ENCODE data around the gene IFNGR2. TPM values are rescaled to one million over a fixed set of nuclear protein-coding genes. Genes with fewer than 3 reads are reported as not detected.
"Not testable (repeated sequence)": the region's sequence is repeated elsewhere in the genome, so short reads cannot be mapped to it uniquely, and the experiment has no call there.

IFNGR2 gene
- total RNA-seq: 10 to 100 TPM; 16.4 to 18.9 TPM

- Mint-ChIP-seq H3K4me3 (peak within 1 kb of the TSS; percentile 86), H3K27ac (peak within 1 kb of the TSS; percentile 89), H3K4me1 (peaks cover 36% of the 10 kb centered on the region), H3K36me3 (ENCODE audit: low read depth) (peaks cover 8% of the 10 kb centered on the region), H3K27me3 (peaks cover 7% of the 10 kb centered on the region), H3K9me3 (ENCODE audit: low read depth) (no peaks in the 10 kb centered on the region)
- ChIA-PET CTCF (interaction anchor here (1.3 kb wide), 1 partner anchor 25 kb away, joined by 4 read pairs; no protein-coding TSS in a partner anchor), POLR2A (no interaction called here)
- ATAC-seq (peak; percentile 33), DNase-seq (peak; percentile 56)
- intact Hi-C loops (cut with DNase I, micrococcal nuclease): loop anchor here in 1 of 2 experiments (1.0 to 2.0 kb wide), 2 partner anchors 20 to 23 kb away; no protein-coding TSS in a partner anchor
These were observed at the start of gene IFNGR2 for GRCh38 chr21:33403128-33403785. Gene IFNGR2, plus strand, starts transcription at chr21:33403413. Its CDS starts 131 bp downstream, at chr21:33403544.

- DNase-seq (no peak), ATAC-seq (no peak)
- Mint-ChIP-seq H3K4me3 (no peak overlapping the region), H3K36me3 (ENCODE audit: low read depth) (peaks cover 20% of the 10 kb centered on the region), H3K4me1 (peaks cover 10% of the 10 kb centered on the region), H3K27ac (peak overlapping the region; percentile 70), H3K27me3 (no peaks in the 10 kb centered on the region), H3K9me3 (ENCODE audit: low read depth) (no peaks in the 10 kb centered on the region)
- ChIA-PET CTCF (interaction anchor here (0.7 to 1.7 kb wide), 3 partner anchors 81 to 101 kb away, joined by 3 to 4 read pairs (median 3); no protein-coding TSS in a partner anchor), POLR2A (no interaction called here)
- intact Hi-C loops (cut with DNase I, micrococcal nuclease): loop anchor here in 1 of 2 experiments (10.0 kb wide), 1 partner anchor 521 kb away; no protein-coding TSS in a partner anchor
These were observed 47.9 kb upstream of the IFNGR2 start for GRCh38 chr21:33355355-33355754.

- POLR2A ChIA-PET: no interaction called here
- Mint-ChIP-seq H3K36me3 (ENCODE audit: low read depth) (peaks cover 17% of the 10 kb centered on the region), H3K4me1 (peaks cover 10% of the 10 kb centered on the region), H3K9me3 (ENCODE audit: low read depth) (no peaks in the 10 kb centered on the region), H3K4me3 (no peak overlapping the region), H3K27me3 (no peaks in the 10 kb centered on the region), H3K27ac (no peak overlapping the region)
- intact Hi-C loops (cut with DNase I, micrococcal nuclease): loop anchor here in 1 of 2 experiments (10.0 kb wide), 1 partner anchor 521 kb away; no protein-coding TSS in a partner anchor
- no peak for DNase-seq
- no peak for ATAC-seq
- CTCF ChIA-PET: interaction anchor here (0.7 to 1.7 kb wide), 3 partner anchors 31 to 89 kb away, joined by 3 to 4 read pairs (median 4); partner anchors contain the start of gene IFNAR1
These were observed 47.2 kb upstream of the IFNGR2 start for GRCh38 chr21:33355996-33356395.

- Mint-ChIP-seq H3K27ac (peak overlapping the region; percentile 27), H3K4me3 (no peak overlapping the region), H3K9me3 (ENCODE audit: low read depth) (no peaks in the 10 kb centered on the region), H3K36me3 (ENCODE audit: low read depth) (peaks cover 14% of the 10 kb centered on the region), H3K27me3 (no peaks in the 10 kb centered on the region), H3K4me1 (peaks cover 18% of the 10 kb centered on the region)
- intact Hi-C loops (cut with DNase I, micrococcal nuclease): loop anchor here in 1 of 2 experiments (10.0 kb wide), 1 partner anchor 522 kb away; no protein-coding TSS in a partner anchor
- CTCF ChIA-PET: interaction anchor here (1.7 to 5.4 kb wide), 2 partner anchors 88 to 160 kb away, joined by 4 to 46 read pairs; no protein-coding TSS in a partner anchor
- POLR2A ChIA-PET: no interaction called here
- DNase-seq (no peak), ATAC-seq (no peak)
These were observed 46.0 kb upstream of the IFNGR2 start for GRCh38 chr21:33357177-33357576.

GRCh38 chr21:33359446-33359845, 43.8 kb upstream of the IFNGR2 start:
- DNase-seq: no peak
- Mint-ChIP-seq H3K27ac (no peak overlapping the region), H3K9me3 (ENCODE audit: low read depth) (no peaks in the 10 kb centered on the region), H3K4me1 (peaks cover 22% of the 10 kb centered on the region), H3K27me3 (no peaks in the 10 kb centered on the region), H3K36me3 (ENCODE audit: low read depth) (peaks cover 12% of the 10 kb centered on the region), H3K4me3 (no peak overlapping the region)
- intact Hi-C loops (cut with DNase I, micrococcal nuclease): loop anchor here in 1 of 2 experiments (10.0 kb wide), 1 partner anchor 525 kb away; no protein-coding TSS in a partner anchor
- ChIA-PET CTCF (interaction anchor here (0.6 to 5.4 kb wide), 9 partner anchors 9 to 506 kb away, joined by 3 to 56 read pairs (median 5); no protein-coding TSS in a partner anchor), POLR2A (no interaction called here)
- ATAC-seq: no peak

- ChIA-PET CTCF (interaction anchor here (0.7 to 5.4 kb wide), 22 partner anchors 10 to 215 kb away, joined by 3 to 56 read pairs (median 12); no protein-coding TSS in a partner anchor), POLR2A (interaction anchor here (0.5 kb wide), 1 partner anchor 84 kb away, joined by 4 read pairs; no protein-coding TSS in a partner anchor)
- Mint-ChIP-seq H3K27me3 (no peaks in the 10 kb centered on the region), H3K9me3 (ENCODE audit: low read depth) (no peaks in the 10 kb centered on the region), H3K36me3 (ENCODE audit: low read depth) (peaks cover 11% of the 10 kb centered on the region), H3K4me3 (no peak overlapping the region), H3K27ac (no peak overlapping the region), H3K4me1 (peaks cover 18% of the 10 kb centered on the region)
- no peak for ATAC-seq
- intact Hi-C loops (cut with DNase I, micrococcal nuclease): loop anchor here (2.0 to 10.0 kb wide), 4 partner anchors 75 to 245 kb away; partner anchors contain the start of gene IL10RB (in 1 of the 2)
- no peak for DNase-seq
These were observed 42.9 kb upstream of the IFNGR2 start for GRCh38 chr21:33360281-33360680.

- CTCF ChIA-PET: interaction anchor here (0.6 to 5.4 kb wide), 64 partner anchors 10 to 667 kb away, joined by 3 to 56 read pairs (median 4); partner anchors contain the start of genes IFNAR1, IL10RB, SON and TMEM50B
- peak overlapping the region; percentile 75 for H3K27ac Mint-ChIP-seq
- H3K27me3 Mint-ChIP-seq: no peaks in the 10 kb centered on the region
- POLR2A ChIA-PET: interaction anchor here (0.5 to 2.0 kb wide), 8 partner anchors 19 to 241 kb away, joined by 3 to 12 read pairs (median 4); partner anchors contain the start of gene IFNAR1
- H3K4me1 Mint-ChIP-seq: peaks cover 16% of the 10 kb centered on the region
- H3K4me3 Mint-ChIP-seq: peak overlapping the region; percentile 72
- intact Hi-C loops (cut with DNase I, micrococcal nuclease): loop anchor here (1.0 to 10.0 kb wide), 9 partner anchors 19 to 244 kb away; partner anchors contain the start of gene IL10RB (in 1 of the 2)
- DNase-seq (peak; percentile 94), ATAC-seq (peak; percentile 88)
- H3K36me3 Mint-ChIP-seq (ENCODE audit: low read depth): peaks cover 7% of the 10 kb centered on the region
- H3K9me3 Mint-ChIP-seq (ENCODE audit: low read depth): no peaks in the 10 kb centered on the region
These were observed 42.2 kb upstream of the IFNGR2 start for GRCh38 chr21:33360881-33361602.

- peaks cover 8% of the 10 kb centered on the region for H3K9me3 Mint-ChIP-seq (ENCODE audit: low read depth)
- ChIA-PET CTCF (interaction anchor here (0.6 to 5.4 kb wide), 44 partner anchors 9 to 536 kb away, joined by 3 to 56 read pairs (median 7); partner anchors contain the start of genes IFNAR1, IL10RB, SON and TMEM50B), POLR2A (interaction anchor here (0.6 to 2.0 kb wide), 9 partner anchors 18 to 564 kb away, joined by 3 to 12 read pairs (median 4); partner anchors contain the start of genes DONSON, IFNAR1 and TMEM50B)
- peaks cover 5% of the 10 kb centered on the region for H3K36me3 Mint-ChIP-seq (ENCODE audit: low read depth)
- peak; percentile 74 for ATAC-seq
- peak overlapping the region; percentile 90 for H3K27ac Mint-ChIP-seq
- DNase-seq: peak; percentile 68
- intact Hi-C loops (cut with DNase I, micrococcal nuclease): loop anchor here in 1 of 2 experiments (5.0 to 10.0 kb wide), 2 partner anchors 95 to 243 kb away; partner anchors contain the start of gene IL10RB
- H3K4me3 Mint-ChIP-seq: peak overlapping the region; percentile 72
- H3K4me1 Mint-ChIP-seq: peaks cover 18% of the 10 kb centered on the region
- H3K27me3 Mint-ChIP-seq: no peaks in the 10 kb centered on the region
These were observed 41.1 kb upstream of the IFNGR2 start for GRCh38 chr21:33362044-33362555.

- H3K4me3 Mint-ChIP-seq, H3K27me3 Mint-ChIP-seq, ATAC-seq, H3K27ac Mint-ChIP-seq: not testable (repeated sequence)
- ChIA-PET POLR2A (interaction anchor here (1.4 kb wide), 1 partner anchor 40 kb away, joined by 5 read pairs; the partner anchor contains the start of gene IFNAR1), CTCF (interaction anchor here (0.7 to 1.4 kb wide), 7 partner anchors 21 to 167 kb away, joined by 3 to 6 read pairs (median 4); no protein-coding TSS in a partner anchor)
- H3K9me3 Mint-ChIP-seq (ENCODE audit: low read depth): peaks cover 19% of the 10 kb centered on the region
- DNase-seq: peak; percentile 39
- H3K4me1 Mint-ChIP-seq: peaks cover 18% of the 10 kb centered on the region
- H3K36me3 Mint-ChIP-seq (ENCODE audit: low read depth): peaks cover 11% of the 10 kb centered on the region
- intact Hi-C loops (cut with DNase I, micrococcal nuclease): loop anchor here in 1 of 2 experiments (5.0 to 10.0 kb wide), 2 partner anchors 97 to 241 kb away; partner anchors contain the start of gene IL10RB
These were observed 39.2 kb upstream of the IFNGR2 start for GRCh38 chr21:33363911-33364609.

- intact Hi-C loops (cut with DNase I, micrococcal nuclease): loop anchor here in 1 of 2 experiments (5.0 to 10.0 kb wide), 2 partner anchors 98 to 240 kb away; partner anchors contain the start of gene IL10RB
- POLR2A ChIA-PET: no interaction called here
- no peak for ATAC-seq
These were observed 38.4 kb upstream of the IFNGR2 start for GRCh38 chr21:33364830-33365229.

More at GRCh38 chr21:33364830-33365229, 38.4 kb upstream of the IFNGR2 start:
- no peak overlapping the region for H3K27ac Mint-ChIP-seq
- no peak for DNase-seq
- no peak overlapping the region for H3K4me3 Mint-ChIP-seq
- peaks cover 19% of the 10 kb centered on the region for H3K9me3 Mint-ChIP-seq (ENCODE audit: low read depth)
- CTCF ChIA-PET: interaction anchor here (1.2 kb wide), 2 partner anchors 40 to 168 kb away, joined by 3 to 4 read pairs; partner anchors contain the start of gene IFNAR1
- H3K27me3 Mint-ChIP-seq: no peaks in the 10 kb centered on the region
- H3K36me3 Mint-ChIP-seq (ENCODE audit: low read depth): peaks cover 11% of the 10 kb centered on the region
- peaks cover 18% of the 10 kb centered on the region for H3K4me1 Mint-ChIP-seq

All from activated CD4-positive, alpha-beta T cell treated with anti-CD3 and anti-CD28 coated beads for 36 hours (primary cell).